DND-41 (cell line): ENCODE measurements around the gene PRDM8.

ENCODE experiments used
- EZH2 ChIP-seq: IDR thresholded peaks from 3 replicates; pipeline ENCODE4 v1.6.1; 2012; ENCODE audit warnings: borderline replicate concordance, low read depth, mild to moderate bottlenecking, moderate library complexity, low read length, inconsistent platforms; ENCODE audit not compliant: severe bottlenecking
- TF ChIP-seq, protein P1 (sequence below): IDR thresholded peaks from 2 replicates; pipeline ENCODE4 v1.5.1; 2012; ENCODE audit warnings: borderline replicate concordance, low read length, moderate library complexity, mild to moderate bottlenecking; ENCODE audit not compliant: poor library complexity, severe bottlenecking; ENCODE audit errors: extremely low read depth

DNA sequence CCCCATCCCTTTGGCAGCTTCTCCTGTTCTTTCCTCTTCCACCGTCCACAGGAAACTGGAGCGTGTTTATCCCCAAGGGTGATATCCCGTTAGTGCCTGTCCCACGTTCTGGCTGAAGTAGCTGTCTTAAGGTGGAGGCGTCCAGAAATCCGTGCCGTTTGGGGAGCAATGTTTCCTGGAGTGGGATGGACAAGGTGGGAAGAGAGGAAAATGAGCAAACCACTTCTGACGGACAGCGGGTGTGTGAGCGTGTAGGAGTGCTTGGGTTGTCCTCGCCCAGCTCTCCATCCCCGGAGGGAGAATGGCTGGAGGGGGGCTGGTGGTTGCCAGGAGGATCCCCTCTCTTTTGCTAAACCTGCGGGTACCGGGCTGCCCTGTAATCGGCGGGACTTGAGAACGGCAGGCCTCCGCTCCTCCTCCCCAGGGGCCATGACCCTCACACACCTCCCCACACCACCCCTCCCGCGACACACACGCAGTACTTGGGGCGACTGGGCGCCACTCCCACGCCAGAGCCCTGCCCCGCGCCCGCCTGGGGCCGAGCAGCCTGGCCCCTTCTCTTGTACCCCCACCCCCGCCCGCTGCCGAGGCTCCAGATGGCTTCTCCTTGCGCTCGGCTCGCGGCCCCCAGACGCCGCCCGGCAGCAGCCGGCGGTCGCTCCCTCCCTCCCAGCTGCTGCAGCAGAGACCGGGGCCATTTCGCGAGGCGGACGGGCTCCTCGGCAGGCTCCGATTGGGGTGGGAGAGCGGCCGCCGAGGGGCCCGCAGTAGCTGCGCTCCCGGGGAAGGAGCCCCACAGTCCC is 13.9 kb upstream of the PRDM8 start:
- TF ChIP-seq, protein P1, sequence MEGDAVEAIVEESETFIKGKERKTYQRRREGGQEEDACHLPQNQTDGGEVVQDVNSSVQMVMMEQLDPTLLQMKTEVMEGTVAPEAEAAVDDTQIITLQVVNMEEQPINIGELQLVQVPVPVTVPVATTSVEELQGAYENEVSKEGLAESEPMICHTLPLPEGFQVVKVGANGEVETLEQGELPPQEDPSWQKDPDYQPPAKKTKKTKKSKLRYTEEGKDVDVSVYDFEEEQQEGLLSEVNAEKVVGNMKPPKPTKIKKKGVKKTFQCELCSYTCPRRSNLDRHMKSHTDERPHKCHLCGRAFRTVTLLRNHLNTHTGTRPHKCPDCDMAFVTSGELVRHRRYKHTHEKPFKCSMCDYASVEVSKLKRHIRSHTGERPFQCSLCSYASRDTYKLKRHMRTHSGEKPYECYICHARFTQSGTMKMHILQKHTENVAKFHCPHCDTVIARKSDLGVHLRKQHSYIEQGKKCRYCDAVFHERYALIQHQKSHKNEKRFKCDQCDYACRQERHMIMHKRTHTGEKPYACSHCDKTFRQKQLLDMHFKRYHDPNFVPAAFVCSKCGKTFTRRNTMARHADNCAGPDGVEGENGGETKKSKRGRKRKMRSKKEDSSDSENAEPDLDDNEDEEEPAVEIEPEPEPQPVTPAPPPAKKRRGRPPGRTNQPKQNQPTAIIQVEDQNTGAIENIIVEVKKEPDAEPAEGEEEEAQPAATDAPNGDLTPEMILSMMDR: no peak
- TF ChIP-seq EZH2: no peak
